Tibial nerve (tissue), 4 donors: ENCODE results near the gene CUX1. TPM values are rescaled to one million over a fixed set of nuclear protein-coding genes. Genes with fewer than 3 reads are reported as not detected.

Experiments used
- DNase-seq, 2 donors: peaks; one replicate each; pipeline ENCODE4 v3.0.0-alpha.2; 2019; ENCODE audit warnings: low spot score in 2 of 2
- H3K27ac ChIP-seq, 4 donors: fragments of 200-600 bp; sonication (generic) in 3 of 4; one replicate each; pipeline ENCODE4 v1.5.1; 2017 to 2019; ENCODE audit warnings: mild to moderate bottlenecking in 1 of 4
- H3K27me3 ChIP-seq, 2 donors: fragments of 200-600 bp; sonication (generic) in 1 of 2; one replicate each; pipeline versions ENCODE4 v1.5.1 to v1.6.0; 2017 to 2019
- H3K36me3 ChIP-seq, 3 donors: fragments of 200-600 bp; sonication (generic); one replicate each; pipeline ENCODE4 v1.5.1; 2018 to 2019
- H3K4me1 ChIP-seq, 4 donors: fragments of 200-600 bp; sonication (generic) in 3 of 4; one replicate each; pipeline ENCODE4 v1.5.1; 2017 to 2019
- H3K4me3 ChIP-seq, 4 donors: fragments of 200-600 bp; sonication (generic) in 3 of 4; one replicate each; pipeline ENCODE4 v1.5.1; 2017 to 2019; ENCODE audit warnings: mild to moderate bottlenecking in 1 of 4, moderate library complexity in 1 of 4
- H3K9me3 ChIP-seq, 4 donors: fragments of 200-600 bp; sonication (generic) in 3 of 4; one replicate each; pipeline ENCODE4 v1.5.1; 2017 to 2019
- EP300 ChIP-seq, 2 donors: sonication (generic); formaldehyde crosslinking; IDR thresholded peaks; one replicate each; pipeline ENCODE4 v1.6.1; 2017; ENCODE audit warnings: antibody characterized with exemption in 2 of 2, mild to moderate bottlenecking in 1 of 2
- POLR2A ChIP-seq, 2 donors: fragments of 450-650 bp; IDR thresholded peaks; one replicate each; pipeline ENCODE4 v1.6.1; 2017; ENCODE audit warnings: antibody characterized with exemption in 2 of 2, mild to moderate bottlenecking in 2 of 2, moderate library complexity in 2 of 2
- WGBS, 2 donors: methylation state at CpG; one replicate each; pipeline ENCODE4 v1.1.5; 2018; 5-methylcytosine and 5-hydroxymethylcytosine counted together
- total RNA-seq, 4 donors: library from RNA; depleted of rRNA; stranded (reverse); fragments of >200 nt; gene quantifications; one replicate each; pipeline ENCODE4 v1.1.0, GENCODE V29; 2016
- TF ChIP-seq, protein P1 (sequence below), 5 experiments: fragments of 200-600 bp in 3 of 5; fragments of 450-650 bp in 2 of 5; sonication (generic) in 3 of 5; IDR thresholded peaks; one replicate each; pipeline ENCODE4 v1.5.1; 2016 to 2019; ENCODE audit warnings: antibody characterized with exemption in 5 of 5, mild to moderate bottlenecking in 3 of 5, moderate library complexity in 2 of 5

The CUX1 gene
- total RNA-seq, 4 donors from 2014 or later, result 74.5 to 104 (median 84.3) TPM

- Histone ChIP-seq H3K27ac (no peak overlapping the region), H3K4me3 (no peak overlapping the region), H3K27me3 (no peaks in the 10 kb centered on the region), H3K36me3 (peaks cover 0 to 55% (median 0%) of the 10 kb centered on the region in 3 donors), H3K9me3 (no peaks in the 10 kb centered on the region), H3K4me1 (no peaks in the 10 kb centered on the region)
- WGBS, 2 donors, result 84 to 86% methylated on average over 22 of the region's 22 CpGs
- TF ChIP-seq POLR2A (IDR thresholded peaks at IDR 0.05), result no peak
- TF ChIP-seq EP300 (IDR thresholded peaks at IDR 0.05), result no peak
- TF ChIP-seq, protein P1, sequence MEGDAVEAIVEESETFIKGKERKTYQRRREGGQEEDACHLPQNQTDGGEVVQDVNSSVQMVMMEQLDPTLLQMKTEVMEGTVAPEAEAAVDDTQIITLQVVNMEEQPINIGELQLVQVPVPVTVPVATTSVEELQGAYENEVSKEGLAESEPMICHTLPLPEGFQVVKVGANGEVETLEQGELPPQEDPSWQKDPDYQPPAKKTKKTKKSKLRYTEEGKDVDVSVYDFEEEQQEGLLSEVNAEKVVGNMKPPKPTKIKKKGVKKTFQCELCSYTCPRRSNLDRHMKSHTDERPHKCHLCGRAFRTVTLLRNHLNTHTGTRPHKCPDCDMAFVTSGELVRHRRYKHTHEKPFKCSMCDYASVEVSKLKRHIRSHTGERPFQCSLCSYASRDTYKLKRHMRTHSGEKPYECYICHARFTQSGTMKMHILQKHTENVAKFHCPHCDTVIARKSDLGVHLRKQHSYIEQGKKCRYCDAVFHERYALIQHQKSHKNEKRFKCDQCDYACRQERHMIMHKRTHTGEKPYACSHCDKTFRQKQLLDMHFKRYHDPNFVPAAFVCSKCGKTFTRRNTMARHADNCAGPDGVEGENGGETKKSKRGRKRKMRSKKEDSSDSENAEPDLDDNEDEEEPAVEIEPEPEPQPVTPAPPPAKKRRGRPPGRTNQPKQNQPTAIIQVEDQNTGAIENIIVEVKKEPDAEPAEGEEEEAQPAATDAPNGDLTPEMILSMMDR (IDR thresholded peaks at IDR 0.05), result no peak
- DNase-seq, result no peak
Measured at GRCh38 chr7:102313997-102314780, 496.8 kb downstream of the CUX1 start.

GRCh38 chr7:102317231-102318059 lies 500.0 kb downstream of the CUX1 start:
- TF ChIP-seq POLR2A (IDR thresholded peaks at IDR 0.05) (no peak), EP300 (IDR thresholded peaks at IDR 0.05) (no peak)
- TF ChIP-seq, protein P1 (IDR thresholded peaks at IDR 0.05), result no peak
- no peaks in the 10 kb centered on the region for H3K27me3 ChIP-seq
- WGBS, 2 donors, result 76% methylated on average over 16 to 24 of the region's 24 CpGs
- H3K9me3 ChIP-seq, result no peaks in the 10 kb centered on the region
- no peak overlapping the region for H3K4me3 ChIP-seq
- H3K27ac ChIP-seq, result no peak overlapping the region
- H3K4me1 ChIP-seq, result peaks cover 0 to 8% (median 0%) of the 10 kb centered on the region in 4 donors
- H3K36me3 ChIP-seq, result peaks cover 0 to 50% (median 0%) of the 10 kb centered on the region in 3 donors
- DNase-seq, result no peak

- H3K27me3 ChIP-seq, result peaks cover 0 to 7% of the 10 kb centered on the region in 2 donors
Measured at GRCh38 chr7:102318482-102318971, 501.1 kb downstream of the CUX1 start.

DNA sequence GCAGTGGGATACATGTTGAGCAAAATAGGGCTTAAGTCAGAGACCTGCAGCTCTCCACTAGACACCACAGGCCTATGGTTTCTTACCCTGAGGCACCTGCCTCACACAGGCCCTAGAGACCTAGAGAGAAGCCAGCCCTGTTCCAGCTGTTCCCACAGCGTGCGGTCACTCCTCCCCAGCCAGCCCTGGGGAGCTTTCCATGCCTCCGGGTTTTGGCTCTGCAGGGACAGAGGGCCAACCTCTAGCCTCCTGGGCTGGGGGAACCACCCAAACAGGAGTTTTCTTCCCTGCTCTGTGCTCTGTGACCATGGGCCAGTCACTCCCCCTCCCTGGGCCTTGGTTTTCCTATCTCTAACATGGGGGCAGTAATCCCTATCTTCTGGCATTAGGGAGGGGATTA lies 502.2 kb downstream of the CUX1 start:
- TF ChIP-seq EP300 (IDR thresholded peaks at IDR 0.05), result no peak
- TF ChIP-seq, protein P1 (IDR thresholded peaks at IDR 0.05), result no peak
- no peak for TF ChIP-seq POLR2A (IDR thresholded peaks at IDR 0.05)
- WGBS, 2 donors, result 77 to 86% methylated on average over 3 of the region's 3 CpGs
- Histone ChIP-seq H3K4me3 (no peak overlapping the region), H3K27me3 (peaks cover 0 to 7% of the 10 kb centered on the region in 2 donors), H3K9me3 (no peaks in the 10 kb centered on the region), H3K4me1 (peaks cover 0 to 8% (median 0%) of the 10 kb centered on the region in 4 donors), H3K27ac (no peak overlapping the region), H3K36me3 (peaks cover 0 to 42% (median 0%) of the 10 kb centered on the region in 3 donors)
- no peak for DNase-seq

More at GRCh38 chr7:102318482-102318971, 501.1 kb downstream of the CUX1 start:
- no peak for DNase-seq
- Histone ChIP-seq H3K4me3 (no peak overlapping the region), H3K27ac (no peak overlapping the region), H3K4me1 (peaks cover 0 to 8% (median 0%) of the 10 kb centered on the region in 4 donors), H3K36me3 (peaks cover 0 to 50% (median 0%) of the 10 kb centered on the region in 3 donors), H3K9me3 (no peaks in the 10 kb centered on the region)
- TF ChIP-seq EP300 (IDR thresholded peaks at IDR 0.05) (no peak), POLR2A (IDR thresholded peaks at IDR 0.05) (no peak)
- TF ChIP-seq, protein P1 (IDR thresholded peaks at IDR 0.05), result no peak
- 83 to 86% methylated on average over 6 to 7 of the region's 7 CpGs for WGBS, 2 donors
